IPS-20b (cell line): ENCODE data around the gene NECTIN4.
"Not testable (repeated sequence)": the region's sequence is repeated elsewhere in the genome, so short reads cannot be mapped to it uniquely, and the experiment has no call there.

Source experiments
- H3K27ac ChIP-seq: one replicate; pipeline ENCODE4 v1.5.1; 2013; ENCODE audit warnings: low read length
- H3K27me3 ChIP-seq: 2 replicates; pipeline ENCODE4 v1.6.1; 2013; ENCODE audit warnings: mild to moderate bottlenecking, low read length, inconsistent platforms; ENCODE audit not compliant: insufficient read depth
- H3K36me3 ChIP-seq: 2 replicates; pipeline ENCODE4 v1.6.1; 2013; ENCODE audit warnings: low read depth, mild to moderate bottlenecking, inconsistent platforms, low read length, moderate library complexity; ENCODE audit not compliant: insufficient read depth
- H3K4me1 ChIP-seq: 2 replicates; pipeline ENCODE4 v1.6.1; 2013; ENCODE audit warnings: mild to moderate bottlenecking, control low read depth, inconsistent platforms, low read length, moderate library complexity; ENCODE audit not compliant: insufficient read depth
- H3K4me3 ChIP-seq: 2 replicates; pipeline ENCODE4 v1.5.1; 2013; ENCODE audit warnings: mild to moderate bottlenecking, low read length, inconsistent platforms
- H3K9ac ChIP-seq: 2 replicates; pipeline ENCODE4 v1.6.1; 2013; ENCODE audit warnings: low read depth, mild to moderate bottlenecking, inconsistent platforms, low read length, moderate library complexity
- H3K9me3 ChIP-seq: 2 replicates; pipeline ENCODE4 v1.6.1; 2013; ENCODE audit warnings: mild to moderate bottlenecking, low read depth, low read length, inconsistent platforms; ENCODE audit not compliant: insufficient read depth

NECTIN4 gene

DNA sequence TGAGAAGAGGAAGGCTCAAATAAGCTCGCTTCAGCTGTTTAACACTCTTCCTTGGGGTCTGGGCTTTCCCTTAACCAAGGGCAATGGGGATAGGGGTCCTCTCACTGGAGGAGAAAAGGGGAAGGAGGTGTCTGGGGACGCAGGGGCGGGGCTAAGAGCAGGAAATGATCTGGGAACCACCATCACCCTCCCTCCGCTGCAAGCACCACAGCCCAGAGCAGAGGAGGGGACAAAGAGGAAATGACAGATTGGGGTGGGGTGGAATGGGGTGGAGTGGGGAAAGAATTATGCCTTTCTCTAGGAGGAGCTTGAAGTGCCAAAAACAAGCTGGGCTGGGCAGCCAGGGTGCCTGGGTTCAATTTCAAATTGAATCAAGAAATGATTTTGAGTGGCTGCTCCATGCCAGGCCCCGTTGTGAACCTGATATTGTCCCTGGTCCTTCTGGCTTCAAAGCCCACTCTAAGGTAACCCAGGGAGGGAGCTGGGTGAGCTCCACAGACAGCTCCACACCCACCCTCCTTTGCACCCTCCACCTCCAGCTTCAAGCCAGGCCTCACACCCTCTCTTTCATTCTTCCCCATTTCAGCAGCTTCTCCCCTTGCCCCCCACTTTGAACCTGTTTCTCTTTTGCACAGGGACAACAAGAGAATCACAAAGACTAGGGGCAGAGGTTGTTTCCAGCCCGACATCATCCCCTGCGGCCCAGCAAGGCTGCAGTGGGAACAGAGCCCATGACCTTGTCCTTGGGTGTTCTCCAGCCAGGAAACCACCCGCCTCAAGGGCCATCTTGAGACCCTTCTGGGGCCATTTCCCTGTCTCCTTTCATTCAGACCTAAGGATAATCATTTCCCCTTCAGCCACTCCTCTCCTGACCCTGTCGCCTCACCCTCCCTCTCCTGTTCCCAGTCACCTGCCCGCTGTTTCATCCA, 20.8 kb downstream of the NECTIN4 start:
- Histone ChIP-seq H3K36me3 (no peaks in the 10 kb centered on the region), H3K9ac (no peak overlapping the region), H3K27ac (no peak overlapping the region), H3K4me1 (no peaks in the 10 kb centered on the region; the same call in none of the 2 replicates), H3K27me3 (no peaks in the 10 kb centered on the region), H3K9me3 (no peaks in the 10 kb centered on the region), H3K4me3 (no peak overlapping the region)

- no peak overlapping the region for H3K4me3 ChIP-seq
- no peak overlapping the region for H3K27ac ChIP-seq
Measured at GRCh38 chr1:161066694-161067093, 22.7 kb downstream of the NECTIN4 start.

GRCh38 chr1:161065681-161066080, 23.7 kb downstream of the NECTIN4 start:
- not testable (repeated sequence) for H3K9me3 ChIP-seq, H3K4me3 ChIP-seq, H3K9ac ChIP-seq, H3K27me3 ChIP-seq, H3K27ac ChIP-seq, H3K36me3 ChIP-seq, H3K4me1 ChIP-seq

More at GRCh38 chr1:161066694-161067093, 22.7 kb downstream of the NECTIN4 start:
- Histone ChIP-seq H3K9ac (no peak overlapping the region), H3K4me1 (no peaks in the 10 kb centered on the region; the same call in none of the 2 replicates), H3K36me3 (no peaks in the 10 kb centered on the region), H3K9me3 (no peaks in the 10 kb centered on the region), H3K27me3 (no peaks in the 10 kb centered on the region)

DNA sequence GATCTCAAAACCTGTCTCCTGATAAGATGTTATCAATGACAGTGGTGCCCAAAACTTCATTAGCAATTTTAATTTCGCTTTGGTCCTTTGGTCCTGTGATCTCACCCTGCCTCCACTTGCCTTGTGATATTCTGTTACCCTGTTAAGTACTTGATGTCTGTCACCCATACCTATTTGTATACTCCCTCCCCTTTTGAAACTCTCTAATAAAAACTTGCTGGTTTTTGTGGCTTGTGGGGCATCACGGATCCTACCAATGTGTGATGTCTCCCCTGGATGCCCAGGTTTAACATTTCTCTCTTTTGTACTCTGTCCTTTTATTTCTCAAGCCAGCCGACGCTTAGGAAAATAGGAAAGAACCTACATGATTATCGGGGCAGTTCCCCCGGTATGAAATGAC, 25.4 kb downstream of the NECTIN4 start:
- not testable (repeated sequence) for H3K27me3 ChIP-seq, H3K4me3 ChIP-seq, H3K27ac ChIP-seq, H3K4me1 ChIP-seq, H3K36me3 ChIP-seq, H3K9ac ChIP-seq, H3K9me3 ChIP-seq

DNA sequence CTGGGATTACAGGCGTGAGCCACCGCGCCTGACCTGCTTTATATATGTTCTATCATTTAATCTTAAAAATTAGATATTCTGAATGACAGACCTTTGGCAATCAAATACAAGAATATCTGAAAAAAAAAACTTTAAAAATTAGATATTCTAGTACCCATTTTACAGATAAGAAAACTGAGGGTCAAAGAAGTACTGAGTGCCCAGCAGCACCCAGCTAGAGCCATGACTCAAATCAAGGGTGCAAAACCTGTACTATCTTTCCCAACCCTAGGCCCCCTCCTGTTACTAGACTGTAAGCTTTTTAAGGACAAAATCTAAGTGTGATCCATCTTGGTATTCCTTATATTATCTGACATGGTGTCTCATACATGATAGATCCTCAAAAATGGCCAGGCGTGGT, 27.9 kb downstream of the NECTIN4 start:
- Histone ChIP-seq H3K36me3 (no peaks in the 10 kb centered on the region), H3K4me3 (no peak overlapping the region), H3K27me3 (no peaks in the 10 kb centered on the region), H3K27ac (no peak overlapping the region), H3K9me3 (no peaks in the 10 kb centered on the region), H3K4me1 (no peaks in the 10 kb centered on the region; the same call in none of the 2 replicates), H3K9ac (no peak overlapping the region)

DNA sequence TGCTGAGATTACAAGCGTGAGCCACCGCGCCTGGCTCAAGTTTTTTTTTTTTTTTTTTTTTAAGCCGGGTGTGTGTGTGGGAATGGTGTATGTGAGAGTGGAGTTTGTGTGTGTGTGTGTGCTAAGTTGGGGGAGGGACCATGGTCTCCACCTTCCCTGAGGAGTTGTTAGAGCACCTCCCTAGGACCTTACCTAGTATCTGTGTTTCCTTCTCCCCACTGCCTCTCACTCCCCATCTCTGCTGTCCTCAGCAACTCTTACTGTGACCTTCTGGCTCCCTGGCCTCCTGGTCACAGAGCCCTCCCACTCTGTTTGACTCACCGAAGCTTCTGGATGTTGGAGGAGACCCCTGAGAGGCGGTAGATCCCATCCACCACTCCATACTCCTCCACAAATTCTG, 30.1 kb downstream of the NECTIN4 start:
- Histone ChIP-seq H3K4me1 (no peaks in the 10 kb centered on the region; the same call in none of the 2 replicates), H3K27ac (no peak overlapping the region), H3K36me3 (no peaks in the 10 kb centered on the region), H3K4me3 (no peak overlapping the region), H3K27me3 (no peaks in the 10 kb centered on the region), H3K9ac (no peak overlapping the region), H3K9me3 (no peaks in the 10 kb centered on the region)

- Histone ChIP-seq H3K9ac (no peak overlapping the region), H3K4me1 (no peaks in the 10 kb centered on the region), H3K36me3 (no peaks in the 10 kb centered on the region), H3K4me3 (no peak overlapping the region), H3K9me3 (no peaks in the 10 kb centered on the region), H3K27ac (no peak overlapping the region), H3K27me3 (no peaks in the 10 kb centered on the region)
Measured at GRCh38 chr1:161054805-161055204, 34.6 kb downstream of the NECTIN4 start.

- Histone ChIP-seq H3K9ac (no peak overlapping the region), H3K27me3 (peaks cover 2% of the 10 kb centered on the region; the same call in 1 of the 2 replicates), H3K27ac (no peak overlapping the region), H3K4me3 (no peak overlapping the region), H3K4me1 (no peaks in the 10 kb centered on the region), H3K36me3 (no peaks in the 10 kb centered on the region), H3K9me3 (no peaks in the 10 kb centered on the region)
Measured at GRCh38 chr1:161054232-161054631, 35.1 kb downstream of the NECTIN4 start.

GRCh38 chr1:161052899-161053298, 36.5 kb downstream of the NECTIN4 start:
- no peak overlapping the region for H3K9ac ChIP-seq
- H3K4me1 ChIP-seq, result no peaks in the 10 kb centered on the region
- H3K36me3 ChIP-seq, result no peaks in the 10 kb centered on the region
- H3K4me3 ChIP-seq, result no peak overlapping the region
- no peaks in the 10 kb centered on the region; the same call in 1 of the 2 replicates for H3K9me3 ChIP-seq
- H3K27me3 ChIP-seq, result peaks cover 15% of the 10 kb centered on the region
- H3K27ac ChIP-seq, result no peak overlapping the region

GRCh38 chr1:161051219-161051618, 38.1 kb downstream of the NECTIN4 start:
- Histone ChIP-seq H3K27ac (no peak overlapping the region), H3K4me1 (peaks cover 2% of the 10 kb centered on the region; the same call in 1 of the 2 replicates), H3K9ac (no peak overlapping the region), H3K27me3 (peaks cover 28% of the 10 kb centered on the region), H3K9me3 (peaks cover 2% of the 10 kb centered on the region; the same call in 1 of the 2 replicates), H3K4me3 (no peak overlapping the region), H3K36me3 (no peaks in the 10 kb centered on the region)

GRCh38 chr1:161048949-161049722, 40.2 kb downstream of the NECTIN4 start:
- Histone ChIP-seq H3K27ac (no peak overlapping the region), H3K4me3 (no peak overlapping the region), H3K27me3 (peaks cover 28% of the 10 kb centered on the region), H3K4me1 (peaks cover 2% of the 10 kb centered on the region; the same call in 1 of the 2 replicates), H3K36me3 (no peaks in the 10 kb centered on the region), H3K9ac (no peak overlapping the region), H3K9me3 (peaks cover 2% of the 10 kb centered on the region; the same call in 1 of the 2 replicates)
